Left ventricle myocardium superior (tissue), 1 donor: ENCODE measurements around the gene ANO5. TPM values are rescaled to one million over a fixed set of nuclear protein-coding genes. Genes with fewer than 3 reads are reported as not detected.
"Not testable (repeated sequence)": the region's sequence is repeated elsewhere in the genome, so short reads cannot be mapped to it uniquely, and the experiment has no call there.

Experiments used
- ATAC-seq: fragments of 200-7000 bp; cut with Tn5 transposase; one replicate; pipeline ENCODE4 v1.9.1; 2020; ENCODE audit warnings: mild to moderate bottlenecking, moderate library complexity
- DNase-seq: peaks from one replicate; pipeline ENCODE4 v3.0.0-alpha.2; 2020
- intact Hi-C: fragments of 100-400 bp; cut with micrococcal nuclease; formaldehyde crosslinking; loops from one replicate; pipeline ENCODE4 v1.11.0; 2022
- total RNA-seq: library from RNA; stranded (reverse); fragmentation: NEBNext Ultra II Directional; extraction: Animal tissue kit (Norgen Biotek cat#: 25700); gene quantifications from one replicate; pipeline ENCODE4 v1.2.1, GENCODE V29; 2021
- donor health status: DM: no; HTN: yes; CAD: no; lungs with severe emphysema.

ANO5 gene
- total RNA-seq, 1 donor from 2014 or later, result 78.5 TPM

- no peak for ATAC-seq
- intact Hi-C loops, result no loop called here
- no peak for DNase-seq
Measured at GRCh38 chr11:22194907-22195306, 2.0 kb downstream of the ANO5 start.

- ATAC-seq, result no peak
Measured at GRCh38 chr11:22197139-22198005, 4.5 kb downstream of the ANO5 start.

GRCh38 chr11:22199243-22199642 is 6.4 kb downstream of the ANO5 start:
- DNase-seq (no peak), ATAC-seq (no peak)
- intact Hi-C loops, result no loop called here

More at GRCh38 chr11:22197139-22198005, 4.5 kb downstream of the ANO5 start:
- intact Hi-C loops, result no loop called here
- no peak for DNase-seq

- DNase-seq, result no peak
- ATAC-seq, result no peak
- intact Hi-C loops, result no loop called here
Measured at GRCh38 chr11:22203281-22203680, 10.4 kb downstream of the ANO5 start.

- intact Hi-C loops, result no loop called here
- peak; percentile 81 for ATAC-seq
- DNase-seq, result no peak
Measured at GRCh38 chr11:22207162-22207561, 14.3 kb downstream of the ANO5 start.

GRCh38 chr11:22208151-22208858 is 15.4 kb downstream of the ANO5 start:
- no peak for DNase-seq
- peak; percentile 85 for ATAC-seq
- intact Hi-C loops, result no loop called here

- intact Hi-C loops, result no loop called here
- DNase-seq (no peak), ATAC-seq (peak; percentile 31)
Measured at GRCh38 chr11:22216940-22217339, 24.1 kb downstream of the ANO5 start.

GRCh38 chr11:22221143-22221542 is 28.3 kb downstream of the ANO5 start:
- ATAC-seq, result peak; percentile 47
- intact Hi-C loops, result no loop called here
- DNase-seq, result no peak

GRCh38 chr11:22225190-22225589 is 32.3 kb downstream of the ANO5 start:
- ATAC-seq (peak; percentile 45), DNase-seq (no peak)
- intact Hi-C loops, result no loop called here

GRCh38 chr11:22234743-22235142 is 41.9 kb downstream of the ANO5 start:
- intact Hi-C loops, result no loop called here
- no peak for DNase-seq
- no peak for ATAC-seq

GRCh38 chr11:22244986-22245592 is 52.2 kb downstream of the ANO5 start:
- ATAC-seq (peak; percentile 65), DNase-seq (peak; percentile 40)
- intact Hi-C loops, result no loop called here

- ATAC-seq (no peak), DNase-seq (no peak)
- intact Hi-C loops, result no loop called here
Measured at GRCh38 chr11:22246992-22247391, 54.1 kb downstream of the ANO5 start.

GRCh38 chr11:22249871-22250270 is 57.0 kb downstream of the ANO5 start:
- DNase-seq (no peak), ATAC-seq (no peak)

GRCh38 chr11:22256876-22257275 is 64.0 kb downstream of the ANO5 start:
- intact Hi-C loops, result no loop called here
- ATAC-seq, result no peak
- no peak for DNase-seq

More at GRCh38 chr11:22249871-22250270, 57.0 kb downstream of the ANO5 start:
- intact Hi-C loops, result no loop called here

- intact Hi-C loops, result no loop called here
- ATAC-seq, result no peak
- no peak for DNase-seq
Measured at GRCh38 chr11:22263613-22264012, 70.7 kb downstream of the ANO5 start.

GRCh38 chr11:22268983-22269624 is 76.2 kb downstream of the ANO5 start:
- DNase-seq, ATAC-seq, intact Hi-C loops: not testable (repeated sequence)

- DNase-seq (no peak), ATAC-seq (no peak)
- intact Hi-C loops, result no loop called here
Measured at GRCh38 chr11:22273781-22274180, 80.9 kb downstream of the ANO5 start.

- ATAC-seq (no peak), DNase-seq (no peak)
- intact Hi-C loops, result no loop called here
Measured at GRCh38 chr11:22275600-22275999, 82.7 kb downstream of the ANO5 start.

GRCh38 chr11:22276535-22276934 is 83.7 kb downstream of the ANO5 start:
- no peak for ATAC-seq
- no peak for DNase-seq
- intact Hi-C loops, result no loop called here

- DNase-seq, intact Hi-C loops, ATAC-seq: not testable (repeated sequence)
Measured at GRCh38 chr11:22284991-22285390, 92.1 kb downstream of the ANO5 start.
